ENCODE results near the gene ANKRD63. TPM values are rescaled to one million over a fixed set of nuclear protein-coding genes. Genes with fewer than 3 reads are reported as not detected.

Gene ANKRD63
- total RNA-seq (2022; extraction: Qiagen RNA extraction; ENCODE audit: low read depth): 0.19 to 0.42 TPM (median 0.32 TPM) in 4 of 5 replicates, not detected in the other

DNA sequence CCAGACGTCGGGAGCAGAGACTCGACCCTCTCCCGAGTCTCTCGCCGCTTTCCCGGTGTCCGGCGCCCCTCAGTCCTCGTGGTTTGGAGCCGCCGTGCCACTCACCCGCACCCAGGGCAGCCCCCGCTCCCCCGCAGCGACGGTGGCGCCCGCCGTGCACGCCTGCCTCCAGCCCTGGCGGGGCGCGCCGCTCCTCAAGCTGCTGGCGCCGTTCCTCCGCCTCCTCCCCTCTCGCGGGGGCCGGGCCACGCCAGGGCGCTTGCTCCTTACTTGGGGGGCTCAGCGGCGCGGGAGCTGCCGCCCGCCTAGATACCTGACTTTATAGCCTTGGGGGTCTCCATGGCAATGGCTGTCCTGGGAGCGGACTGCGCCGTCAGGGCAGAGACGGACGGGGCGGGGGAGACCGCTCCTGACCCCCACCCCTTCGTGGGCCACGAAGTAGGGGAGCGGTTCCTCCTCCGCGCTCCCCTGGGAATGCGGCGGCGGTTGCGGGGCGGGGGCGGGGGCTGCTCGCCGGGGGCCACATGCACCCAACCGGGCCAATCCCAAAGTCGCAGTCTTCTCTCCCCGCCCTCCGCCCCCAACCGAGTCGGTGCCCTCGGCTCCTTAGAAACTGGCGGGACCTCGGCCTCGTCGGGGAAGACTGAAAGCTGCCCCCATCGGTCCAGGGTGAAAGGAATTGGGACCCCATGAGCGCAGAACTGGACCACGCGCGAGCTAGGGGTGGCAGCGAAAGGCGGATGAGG lies at the start of gene ANKRD63:
ANKRD63 (minus strand) TSS at position 196 of the 746 bp plus-strand sequence. CDS start 478 bp downstream, outside the sequence.

DNA sequence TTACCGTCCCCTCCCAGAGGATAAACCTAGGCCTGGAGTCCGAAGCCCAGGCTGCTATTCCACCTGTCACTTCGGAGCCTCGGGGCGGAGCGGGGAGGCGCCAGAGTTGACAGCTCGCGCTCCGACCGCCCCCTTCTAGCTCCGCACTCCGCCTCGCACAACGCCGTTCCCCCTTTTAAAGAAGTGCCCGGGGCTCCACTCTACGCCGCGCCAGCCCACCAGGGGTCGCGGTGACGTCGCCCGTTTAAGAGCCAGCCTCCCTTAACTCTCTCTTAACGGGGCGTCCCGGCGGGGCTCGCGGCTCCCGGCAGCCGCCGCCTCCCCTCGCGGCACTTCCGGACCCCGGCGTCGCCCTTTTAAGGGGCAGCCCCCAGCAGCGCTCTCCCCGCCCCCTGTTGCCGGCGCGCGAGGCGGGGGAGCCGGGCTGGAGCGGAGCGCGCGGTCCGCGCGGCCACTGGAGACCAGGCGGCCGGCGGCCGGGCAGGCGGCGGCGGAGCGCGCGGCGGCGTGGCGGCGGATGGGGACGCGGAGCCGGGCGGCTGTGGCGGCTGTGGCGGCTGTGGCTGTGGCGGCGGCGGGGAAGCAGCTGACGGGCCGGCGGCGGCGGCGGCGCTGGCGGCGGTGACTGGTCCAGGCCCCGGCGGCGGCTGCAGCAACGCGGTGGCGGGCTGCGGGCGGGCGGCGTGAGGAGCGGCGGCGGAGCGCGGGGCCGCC lies 40.5 kb upstream of the ANKRD63 start, which contains the start of gene INAFM2:
INAFM2 (plus strand) TSS at position 454 of the 714 bp plus-strand sequence. CDS start 364 bp downstream, outside the sequence.

GRCh38 chr15:40307421-40308211 lies 24.8 kb upstream of the ANKRD63 start, which contains the start of gene PLCB2:
PLCB2 (minus strand) TSS chr15:40307935; CDS start chr15:40307672, 263 bp downstream.

DNA sequence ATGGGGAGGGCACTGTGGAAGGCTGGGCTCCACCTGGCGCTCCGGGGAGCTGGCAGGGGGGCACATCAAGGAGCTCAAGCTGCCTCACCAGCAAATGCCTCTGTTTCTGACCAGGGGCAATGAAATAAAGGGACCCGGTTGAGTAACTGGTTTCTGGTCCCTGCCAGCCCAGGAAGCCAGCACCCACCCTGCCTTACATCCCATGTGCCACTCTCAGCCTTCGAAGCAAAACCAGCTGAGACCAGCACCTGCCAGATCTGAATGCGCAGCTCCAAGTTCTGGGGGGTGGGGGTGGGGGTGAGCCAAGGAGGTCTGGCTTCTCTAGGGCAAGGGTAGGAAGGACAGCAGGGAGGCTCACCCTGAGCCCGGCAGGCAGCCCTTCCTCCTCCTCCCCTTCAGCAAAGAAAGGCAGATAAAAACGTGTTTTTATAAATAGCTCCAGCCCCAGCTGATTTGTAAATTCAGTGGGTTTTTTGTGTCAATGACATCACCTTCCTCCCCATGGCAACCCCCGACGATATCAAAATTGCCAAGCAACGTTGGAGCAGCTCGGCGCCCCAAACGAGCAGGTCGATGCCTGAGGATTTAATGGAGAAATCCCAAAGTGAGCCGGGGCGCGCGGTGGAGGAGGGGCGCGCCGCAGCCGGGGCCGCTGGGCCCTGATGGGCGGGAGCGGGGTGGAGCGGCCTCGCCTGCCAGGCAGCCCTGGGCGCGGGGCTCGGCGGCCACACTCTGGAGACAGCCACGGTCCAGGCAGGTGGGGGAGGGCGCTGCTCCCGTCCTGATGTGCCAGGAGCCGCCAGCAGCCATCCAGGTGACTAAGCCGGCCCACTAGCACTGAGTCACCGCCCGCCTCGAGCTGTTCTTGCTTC lies 44.1 kb downstream of the ANKRD63 start, which contains the start of gene PAK6:
PAK6 (plus strand) TSS at position 532 of the 872 bp plus-strand sequence. CDS start 25,723 bp downstream, outside the sequence.

Other genes starting within 250 kb of the ANKRD63 start
- gene SRP14, start 243.9 kb downstream of the ANKRD63 start, total RNA-seq (2022; extraction: Qiagen RNA extraction; ENCODE audit: low read depth): 228 to 271 TPM (median 247 TPM) in 5 replicates
- gene BMF, start 174.2 kb downstream of the ANKRD63 start, total RNA-seq (2022; extraction: Qiagen RNA extraction; ENCODE audit: low read depth): 1.6 to 3.0 TPM (median 1.8 TPM) in 5 replicates
- gene BUB1B, start 122.0 kb downstream of the ANKRD63 start, total RNA-seq (2022; extraction: Qiagen RNA extraction; ENCODE audit: low read depth): 28.2 to 33.9 TPM (median 30.0 TPM) in 5 replicates
- 0.19 to 0.47 TPM (median 0.30 TPM) in 4 of 5 replicates, not detected in the other for gene PAK6, start 44.0 kb downstream of the ANKRD63 start, total RNA-seq (2022; extraction: Qiagen RNA extraction; ENCODE audit: low read depth)
- gene PLCB2, start 24.9 kb upstream of the ANKRD63 start, total RNA-seq (2022; extraction: Qiagen RNA extraction; ENCODE audit: low read depth): 0.27 to 1.3 TPM (median 0.48 TPM) in 5 replicates
- gene INAFM2, start 40.6 kb upstream of the ANKRD63 start, total RNA-seq (2022; extraction: Qiagen RNA extraction; ENCODE audit: low read depth): 5.2 to 6.4 TPM (median 6.1 TPM) in 5 replicates
- gene CCDC9B, start 57.9 kb upstream of the ANKRD63 start, total RNA-seq (2022; extraction: Qiagen RNA extraction; ENCODE audit: low read depth): 14.7 to 20.5 TPM (median 17.0 TPM) in 5 replicates
- gene PHGR1, start 68.0 kb upstream of the ANKRD63 start, total RNA-seq (2022; extraction: Qiagen RNA extraction; ENCODE audit: low read depth): not detected in 5 replicates
- 0.64 to 1.7 TPM (median 1.4 TPM) in 5 replicates for gene DISP2, start 75.2 kb upstream of the ANKRD63 start, total RNA-seq (2022; extraction: Qiagen RNA extraction; ENCODE audit: low read depth)
- 40.0 to 50.7 TPM (median 45.3 TPM) in 5 replicates for gene KNSTRN, start 99.7 kb upstream of the ANKRD63 start, total RNA-seq (2022; extraction: Qiagen RNA extraction; ENCODE audit: low read depth)
- gene IVD, start 122.7 kb upstream of the ANKRD63 start, total RNA-seq (2022; extraction: Qiagen RNA extraction; ENCODE audit: low read depth): 12.6 to 14.4 TPM (median 13.2 TPM) in 5 replicates
- 10.5 to 12.7 TPM (median 11.5 TPM) in 5 replicates for gene BAHD1, start 157.9 kb upstream of the ANKRD63 start, total RNA-seq (2022; extraction: Qiagen RNA extraction; ENCODE audit: low read depth)
- 15.1 to 21.7 TPM (median 19.6 TPM) in 5 replicates for gene CHST14, start 187.9 kb upstream of the ANKRD63 start, total RNA-seq (2022; extraction: Qiagen RNA extraction; ENCODE audit: low read depth)

Data from A549 treated with CpdA at 1 μM for 4 hours (cell line).